GM12878 (cell line): ENCODE measurements around the gene SLC15A4. TPM values are rescaled to one million over a fixed set of nuclear protein-coding genes. Genes with fewer than 3 reads are reported as not detected.

ENCODE experiments used
- ATAC-seq: fragments of 200-7000 bp; cut with Tn5 transposase; 3 replicates; pipeline ENCODE4 v1.9.1; 2020; ENCODE audit warnings: mild to moderate bottlenecking, moderate library complexity
- BruUV-seq: library from RNA; stranded (reverse); fragments of 400-500 nt; replicated peaks from 2 replicates; lab custom pipeline; 2021; lab: Mats Ljungman, UMichigan
- CTCF ChIA-PET: fragments of 300-600 bp; sonication (Branson Sonifier 250); formaldehyde crosslinking; extraction: SDS; loops from one replicate; lab custom pipeline; 2021; ENCODE audit warnings: inconsistent platforms; lab: Yijun Ruan, JAX
- POLR2A ChIA-PET: fragments of 350-600 bp; formaldehyde crosslinking; extraction: SDS; loops from one replicate; lab custom pipeline; 2021; ENCODE audit warnings: inconsistent platforms; lab: Charles Lee
- RAD21 ChIA-PET: fragments of 300-600 bp; sonication (Branson Sonifier 250); formaldehyde crosslinking; loops from one replicate; lab custom pipeline; 2023; ENCODE audit warnings: antibody characterized with exemption; ENCODE audit not compliant: unreplicated experiment; lab: Charles Lee
- SMC1A ChIA-PET: fragments of 300-600 bp; sonication (Branson Sonifier 250); formaldehyde crosslinking; loops from one replicate; lab custom pipeline; 2023; ENCODE audit not compliant: unreplicated experiment, uncharacterized antibody; lab: Charles Lee
- DNase-seq: peaks from one replicate; pipeline ENCODE4 v3.0.0-alpha.2; 2011; ENCODE audit warnings: low read depth, low spot score
- FAIRE-seq: peaks from 3 replicates; lab custom pipeline; 2011; peaks lifted over from hg19 to GRCh38; lab: Jason Lieb, UNC
- H2AFZ ChIP-seq: 2 replicates; pipeline ENCODE4 v1.6.0; 2011; ENCODE audit warnings: low read depth, low read length, control low read depth; ENCODE audit not compliant: control insufficient read depth
- H3K27ac ChIP-seq: 2 replicates; pipeline ENCODE4 v1.5.1; 2011; ENCODE audit warnings: control low read depth; ENCODE audit not compliant: control insufficient read depth, insufficient read depth
- H3K27me3 ChIP-seq, 2 experiments: replicated peaks in 1 of 2; 2 replicates each; pipeline versions ENCODE4 v1.6.0 to v1.6.1; 2011; ENCODE audit warnings: low read length in 1 of 2; ENCODE audit not compliant: control insufficient read depth in 2 of 2, insufficient read depth in 2 of 2
- H3K36me3 ChIP-seq, 2 experiments: 2 replicates each; pipeline ENCODE4 v1.5.1; 2011; ENCODE audit warnings: low read length in 1 of 2; ENCODE audit not compliant: control insufficient read depth in 2 of 2, insufficient read depth in 2 of 2
- H3K4me1 ChIP-seq: 2 replicates; pipeline ENCODE4 v1.6.1; 2011; ENCODE audit warnings: mild to moderate bottlenecking, low read length, moderate library complexity, mixed read lengths; ENCODE audit not compliant: control insufficient read depth, insufficient read depth
- H3K4me2 ChIP-seq: 2 replicates; pipeline ENCODE4 v1.6.0; 2011; ENCODE audit warnings: control low read depth; ENCODE audit not compliant: control insufficient read depth, insufficient read depth
- H3K4me3 ChIP-seq: fragments of 200-600 bp; sonication (generic); 2 replicates; pipeline ENCODE4 v1.5.1; 2016
- H3K79me2 ChIP-seq: 2 replicates; pipeline ENCODE4 v1.6.0; 2011; ENCODE audit warnings: low read length; ENCODE audit not compliant: control insufficient read depth, insufficient read depth
- H3K9ac ChIP-seq: 2 replicates; pipeline ENCODE4 v1.8.0; 2011; ENCODE audit warnings: low read length, control low read depth, mixed read lengths; ENCODE audit not compliant: control insufficient read depth, insufficient read depth
- H3K9me3 ChIP-seq: replicated peaks from 3 replicates; pipeline ENCODE4 v1.5.1; 2011; ENCODE audit warnings: mild to moderate bottlenecking, low read length; ENCODE audit not compliant: control insufficient read depth, insufficient read depth
- H4K20me1 ChIP-seq: 2 replicates; pipeline ENCODE4 v1.6.0; 2011; ENCODE audit not compliant: control insufficient read depth, insufficient read depth
- ATF7 ChIP-seq: fragments of 450-650 bp; IDR thresholded peaks from 2 replicates; pipeline ENCODE4 v1.6.1; 2016; ENCODE audit warnings: low read depth, mild to moderate bottlenecking
- CBX3 ChIP-seq: fragments of 200-600 bp; sonication (generic); IDR thresholded peaks from 2 replicates; pipeline ENCODE4 v1.6.1; 2016; ENCODE audit warnings: low read depth, borderline replicate concordance
- CEBPB ChIP-seq, 2 experiments: fragments of 150-350 bp in 1 of 2; IDR thresholded peaks; 2 replicates each; pipeline ENCODE4 v1.6.1; 2012 to 2014; ENCODE audit warnings: low read depth in 2 of 2, low read length in 2 of 2, borderline replicate concordance in 1 of 2, inconsistent platforms in 1 of 2
- CREB1 ChIP-seq: IDR thresholded peaks from 2 replicates; pipeline ENCODE4 v1.6.1; 2012; ENCODE audit warnings: low read depth, mild to moderate bottlenecking, inconsistent platforms
- FOXK2 ChIP-seq: fragments of 450-650 bp; IDR thresholded peaks from 2 replicates; pipeline ENCODE4 v1.6.1; 2017; ENCODE audit warnings: mild to moderate bottlenecking, moderate library complexity
- GATAD2B ChIP-seq: fragments of 450-650 bp; conservative IDR thresholded peaks from 2 replicates; pipeline ENCODE4 v1.6.1; 2017; ENCODE audit warnings: low read depth, mild to moderate bottlenecking, moderate library complexity
- IRF4 ChIP-seq: IDR thresholded peaks from 2 replicates; pipeline ENCODE4 v1.6.1; 2011; ENCODE audit warnings: low read depth, low read length
- MEF2A ChIP-seq: IDR thresholded peaks from 2 replicates; pipeline ENCODE4 v1.6.1; 2011; ENCODE audit warnings: low read depth, mild to moderate bottlenecking, low read length, moderate library complexity; ENCODE audit not compliant: insufficient read depth
- POLR2A ChIP-seq: IDR thresholded peaks from 2 replicates; pipeline ENCODE4 v1.6.1; 2011; ENCODE audit warnings: low read depth, mild to moderate bottlenecking, low read length
- POLR2AphosphoS5 ChIP-seq: IDR thresholded peaks from 2 replicates; pipeline ENCODE4 v1.6.1; 2011; ENCODE audit warnings: mild to moderate bottlenecking, low read length, inconsistent platforms
- SIX5 ChIP-seq: IDR thresholded peaks from 2 replicates; pipeline ENCODE4 v1.6.1; 2011; ENCODE audit warnings: mild to moderate bottlenecking, low read depth, low read length, moderate library complexity; ENCODE audit not compliant: severe bottlenecking
- SMARCA5 ChIP-seq: fragments of 450-650 bp; IDR thresholded peaks from 2 replicates; pipeline ENCODE4 v1.6.1; 2017; ENCODE audit warnings: mild to moderate bottlenecking
- ZNF217 ChIP-seq: fragments of 450-650 bp; IDR thresholded peaks from 2 replicates; pipeline ENCODE4 v1.6.1; 2017; ENCODE audit warnings: antibody characterized with exemption, mild to moderate bottlenecking
- ZNF24 ChIP-seq: fragments of 450-650 bp; IDR thresholded peaks from 2 replicates; pipeline ENCODE4 v1.6.1; 2017; ENCODE audit warnings: antibody characterized with exemption, mild to moderate bottlenecking
- ZNF274 ChIP-seq: IDR thresholded peaks from one replicate; pipeline ENCODE4 v1.8.0; 2011; ENCODE audit not compliant: insufficient read length, insufficient read depth
- WGBS: methylation state at CpG from one replicate; pipeline ENCODE4 v1.1.6; 2016; ENCODE audit warnings: low lambda C conversion rate; ENCODE audit not compliant: insufficient replicate concordance, insufficient coverage; ENCODE audit errors: missing lambda C conversion rate; 5-methylcytosine and 5-hydroxymethylcytosine counted together
- in situ Hi-C: fragments of 300-500 bp; cut with MboI; formaldehyde crosslinking; loops from 9 replicates; pipeline ENCODE4 v1.14.3; 2018; ENCODE audit warnings: mixed read lengths
- intact Hi-C: fragments of 100-400 bp; cut with micrococcal nuclease; formaldehyde crosslinking; loops from one replicate; pipeline ENCODE4 v1.14.2; 2022; ENCODE audit not compliant: unreplicated experiment
- polyA plus RNA-seq, 11 experiments: library from polyadenylated mRNA; depleted of rRNA in 4 of 11; unstranded in 6 of 11; stranded (reverse) in 5 of 11; fragments of >200 nt; fragmentation: Nextera tagmentation in 4 of 11; fragmentation: Illumina TruSeq in 1 of 11; extraction: Ambion mirVana in 4 of 11; extraction: Trizol in 1 of 11; gene quantifications; 1 replicate in 1 of 11; 2 replicates in 10 of 11; pipeline versions ENCODE4 v1.2.1 to v1.2.3, GENCODE V29; 2011 to 2016; ENCODE audit warnings: inconsistent platforms in 2 of 11, missing spikeins in 2 of 11, low read depth in 1 of 11
- total RNA-seq, 4 experiments: library from RNA; depleted of rRNA in 3 of 4; stranded (reverse); fragments of >200 nt in 3 of 4; fragmentation: Illumina TruSeq in 1 of 4; extraction: Trizol in 1 of 4; gene quantifications; 2 replicates each; pipeline versions ENCODE4 v1.2.1 to v1.2.3, GENCODE V29; 2013 to 2021
- TF ChIP-seq, protein P1 (sequence below): IDR thresholded peaks from 2 replicates; pipeline ENCODE4 v1.6.1; 2012; ENCODE audit warnings: low read depth, low read length, improper control_type of control experiment
- TF ChIP-seq, protein P2 (sequence below): IDR thresholded peaks from 2 replicates; pipeline ENCODE4 v1.6.1; 2011; ENCODE audit warnings: low read depth, mild to moderate bottlenecking, low read length, moderate library complexity, borderline replicate concordance; ENCODE audit errors: extremely low read depth
- TF ChIP-seq, protein P3 (sequence below): IDR thresholded peaks from 2 replicates; pipeline ENCODE4 v1.6.1; 2011; ENCODE audit warnings: borderline replicate concordance, low read depth, mild to moderate bottlenecking, moderate library complexity, low read length; ENCODE audit not compliant: insufficient read depth, poor library complexity, severe bottlenecking
- TF ChIP-seq, protein P4 (sequence below), 3 experiments: IDR thresholded peaks in 2 of 3; conservative IDR thresholded peaks in 1 of 3; 2 replicates each; pipeline ENCODE4 v1.5.1; 2011; ENCODE audit warnings: low read depth in 3 of 3, low read length in 3 of 3, mild to moderate bottlenecking in 3 of 3, control low read depth in 2 of 3, moderate library complexity in 2 of 3, inconsistent platforms in 1 of 3, mixed read lengths in 1 of 3; ENCODE audit not compliant: control insufficient read depth in 2 of 3, insufficient read depth in 1 of 3; ENCODE audit errors: extremely low read depth in 1 of 3

SLC15A4 gene
- total and polyA plus RNA-seq, 10 of the 15 experiments (the other 5 are each of a cell fraction or from before 2014, with no cell fraction given), result 12.7 to 257 (median 36.6) TPM

DNA sequence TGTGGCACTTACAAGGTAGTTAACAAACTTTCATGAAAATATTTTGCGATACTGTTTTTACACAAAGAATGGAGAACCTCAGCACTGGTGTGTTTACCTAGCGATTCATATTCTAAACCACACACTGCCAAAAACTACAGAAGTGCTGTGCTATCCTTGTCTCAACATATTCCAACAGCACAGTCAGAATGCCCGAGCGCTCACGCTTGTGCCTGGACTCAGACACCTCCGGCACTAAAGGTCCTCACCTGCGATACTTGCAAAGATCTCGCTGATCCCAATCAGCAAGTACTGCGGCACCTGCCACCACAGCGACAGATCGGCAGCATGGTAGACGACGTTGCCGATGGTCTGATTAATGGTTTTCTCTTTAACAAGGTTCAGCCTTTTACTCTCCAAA lies 23.2 kb downstream of the SLC15A4 start:
- FAIRE-seq, result no peak
- TF ChIP-seq ZNF217 (no peak), CBX3 (no peak), GATAD2B (no peak), ZNF24 (no peak), ATF7 (no peak), SIX5 (no peak), CEBPB (IDR thresholded peaks at IDR 0.05; ENCODE audit: borderline replicate concordance in 1 of 2, low read depth in 2 of 2, low read length in 2 of 2) (no peak), ZNF274 (no peak), CREB1 (no peak), IRF4 (no peak), POLR2AphosphoS5 (peak; percentile 47), FOXK2 (no peak), POLR2A (peak; percentile 50), SMARCA5 (no peak), MEF2A (no peak)
- TF ChIP-seq, protein P1, sequence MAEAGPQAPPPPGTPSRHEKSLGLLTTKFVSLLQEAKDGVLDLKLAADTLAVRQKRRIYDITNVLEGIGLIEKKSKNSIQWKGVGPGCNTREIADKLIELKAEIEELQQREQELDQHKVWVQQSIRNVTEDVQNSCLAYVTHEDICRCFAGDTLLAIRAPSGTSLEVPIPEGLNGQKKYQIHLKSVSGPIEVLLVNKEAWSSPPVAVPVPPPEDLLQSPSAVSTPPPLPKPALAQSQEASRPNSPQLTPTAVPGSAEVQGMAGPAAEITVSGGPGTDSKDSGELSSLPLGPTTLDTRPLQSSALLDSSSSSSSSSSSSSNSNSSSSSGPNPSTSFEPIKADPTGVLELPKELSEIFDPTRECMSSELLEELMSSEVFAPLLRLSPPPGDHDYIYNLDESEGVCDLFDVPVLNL, result no peak
- TF ChIP-seq, protein P2, sequence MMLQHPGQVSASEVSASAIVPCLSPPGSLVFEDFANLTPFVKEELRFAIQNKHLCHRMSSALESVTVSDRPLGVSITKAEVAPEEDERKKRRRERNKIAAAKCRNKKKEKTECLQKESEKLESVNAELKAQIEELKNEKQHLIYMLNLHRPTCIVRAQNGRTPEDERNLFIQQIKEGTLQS, result no peak
- TF ChIP-seq, protein P3, sequence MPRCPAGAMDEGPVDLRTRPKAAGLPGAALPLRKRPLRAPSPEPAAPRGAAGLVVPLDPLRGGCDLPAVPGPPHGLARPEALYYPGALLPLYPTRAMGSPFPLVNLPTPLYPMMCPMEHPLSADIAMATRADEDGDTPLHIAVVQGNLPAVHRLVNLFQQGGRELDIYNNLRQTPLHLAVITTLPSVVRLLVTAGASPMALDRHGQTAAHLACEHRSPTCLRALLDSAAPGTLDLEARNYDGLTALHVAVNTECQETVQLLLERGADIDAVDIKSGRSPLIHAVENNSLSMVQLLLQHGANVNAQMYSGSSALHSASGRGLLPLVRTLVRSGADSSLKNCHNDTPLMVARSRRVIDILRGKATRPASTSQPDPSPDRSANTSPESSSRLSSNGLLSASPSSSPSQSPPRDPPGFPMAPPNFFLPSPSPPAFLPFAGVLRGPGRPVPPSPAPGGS, result peak; percentile 81
- TF ChIP-seq, protein P4, sequence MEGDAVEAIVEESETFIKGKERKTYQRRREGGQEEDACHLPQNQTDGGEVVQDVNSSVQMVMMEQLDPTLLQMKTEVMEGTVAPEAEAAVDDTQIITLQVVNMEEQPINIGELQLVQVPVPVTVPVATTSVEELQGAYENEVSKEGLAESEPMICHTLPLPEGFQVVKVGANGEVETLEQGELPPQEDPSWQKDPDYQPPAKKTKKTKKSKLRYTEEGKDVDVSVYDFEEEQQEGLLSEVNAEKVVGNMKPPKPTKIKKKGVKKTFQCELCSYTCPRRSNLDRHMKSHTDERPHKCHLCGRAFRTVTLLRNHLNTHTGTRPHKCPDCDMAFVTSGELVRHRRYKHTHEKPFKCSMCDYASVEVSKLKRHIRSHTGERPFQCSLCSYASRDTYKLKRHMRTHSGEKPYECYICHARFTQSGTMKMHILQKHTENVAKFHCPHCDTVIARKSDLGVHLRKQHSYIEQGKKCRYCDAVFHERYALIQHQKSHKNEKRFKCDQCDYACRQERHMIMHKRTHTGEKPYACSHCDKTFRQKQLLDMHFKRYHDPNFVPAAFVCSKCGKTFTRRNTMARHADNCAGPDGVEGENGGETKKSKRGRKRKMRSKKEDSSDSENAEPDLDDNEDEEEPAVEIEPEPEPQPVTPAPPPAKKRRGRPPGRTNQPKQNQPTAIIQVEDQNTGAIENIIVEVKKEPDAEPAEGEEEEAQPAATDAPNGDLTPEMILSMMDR (IDR thresholded peaks at IDR 0.05 in 2 of 3, conservative IDR thresholded peaks at IDR 0.05 in 1 of 3; ENCODE audit: control insufficient read depth in 2 of 3, extremely low read depth in 1 of 3, insufficient read depth in 1 of 3, low read depth in 3 of 3, low read length in 3 of 3), result no peak
- Histone ChIP-seq H2AFZ (no peak overlapping the region), H3K4me1 (peaks cover 56% of the 10 kb centered on the region), H3K27ac (no peak overlapping the region), H3K9me3 (no peaks in the 10 kb centered on the region; the same call in 2 of the 3 replicates), H3K4me3 (no peak overlapping the region), H3K27me3 (no peaks in the 10 kb centered on the region), H4K20me1 (peaks cover 3% of the 10 kb centered on the region; the same call in 1 of the 2 replicates), H3K79me2 (peaks cover 71% of the 10 kb centered on the region), H3K36me3 (peaks cover 36 to 71% of the 10 kb centered on the region in 2 experiments), H3K9ac (no peak overlapping the region), H3K4me2 (no peak overlapping the region)
- ChIA-PET POLR2A (interaction anchor here (2.2 kb wide), 1 partner anchor 10 kb away, joined by 10 read pairs; no protein-coding TSS in a partner anchor), CTCF (interaction anchor here (1.5 to 13.4 kb wide), 3 partner anchors 17 to 56 kb away, joined by 3 to 105 read pairs (median 51); no protein-coding TSS in a partner anchor), SMC1A (interaction anchor here (1.6 kb wide), 1 partner anchor 11 kb away, joined by 8 read pairs; no protein-coding TSS in a partner anchor), RAD21 (interaction anchor here (5.4 kb wide), 1 partner anchor 29 kb away, joined by 51 read pairs; no protein-coding TSS in a partner anchor)
- 97% methylated on average over 14 of the region's 14 CpGs for WGBS
- BruUV-seq, result no TSS peak
- intact Hi-C loops (no loop called here), in situ Hi-C loops (no loop called here)
- ATAC-seq, result no peak
- DNase-seq, result no peak
